Osteocyte (in vitro differentiated cells): ENCODE measurements around the gene DNM2. TPM values are rescaled to one million over a fixed set of nuclear protein-coding genes. Genes with fewer than 3 reads are reported as not detected.

ENCODE experiments used
- DNase-seq: peaks from one replicate; pipeline ENCODE4 v3.0.0; 2021; ENCODE audit warnings: mixed read lengths; ENCODE audit not compliant: unreplicated experiment; ENCODE audit errors: extremely low spot score
- H3K27ac Mint-ChIP-seq: one replicate; pipeline ENCODE4 v1.8.0; 2021; ENCODE audit warnings: mild to moderate bottlenecking, mixed read lengths; ENCODE audit not compliant: unreplicated experiment
- H3K27me3 Mint-ChIP-seq: one replicate; pipeline ENCODE4 v1.8.0; 2021; ENCODE audit warnings: mixed read lengths; ENCODE audit not compliant: unreplicated experiment
- H3K36me3 Mint-ChIP-seq: one replicate; pipeline ENCODE4 v1.8.0; 2021; ENCODE audit warnings: mixed read lengths; ENCODE audit not compliant: unreplicated experiment
- H3K4me1 Mint-ChIP-seq: one replicate; pipeline ENCODE4 v1.8.0; 2021; ENCODE audit warnings: mixed read lengths; ENCODE audit not compliant: unreplicated experiment
- H3K4me3 Mint-ChIP-seq: one replicate; pipeline ENCODE4 v1.8.0; 2021; ENCODE audit warnings: mild to moderate bottlenecking, moderate library complexity, mixed read lengths; ENCODE audit not compliant: unreplicated experiment
- H3K9me3 Mint-ChIP-seq: one replicate; pipeline ENCODE4 v1.8.0; 2021; ENCODE audit warnings: mixed read lengths; ENCODE audit not compliant: unreplicated experiment
- total RNA-seq: library from RNA; stranded (reverse); gene quantifications from 2 replicates; pipeline ENCODE4 v1.2.1, GENCODE V29; 2021
- TF ChIP-seq, protein P1 (sequence below): fragments of 200-600 bp; sonication (generic); IDR thresholded peaks from 2 replicates; pipeline ENCODE4 v1.5.0; 2021; ENCODE audit warnings: antibody characterized with exemption, mild to moderate bottlenecking, moderate library complexity

The DNM2 gene
- total RNA-seq, 1 donor from 2014 or later = 157 TPM

GRCh38 chr19:10784257-10784656 lies 66.4 kb downstream of the DNM2 start:
- peaks cover 49% of the 10 kb centered on the region for H3K36me3 Mint-ChIP-seq
- H3K27ac Mint-ChIP-seq = no peak overlapping the region
- no peaks in the 10 kb centered on the region for H3K27me3 Mint-ChIP-seq
- DNase-seq = no peak
- H3K4me1 Mint-ChIP-seq = no peaks in the 10 kb centered on the region
- H3K9me3 Mint-ChIP-seq = no peaks in the 10 kb centered on the region
- no peak overlapping the region for H3K4me3 Mint-ChIP-seq
- TF ChIP-seq, protein P1, sequence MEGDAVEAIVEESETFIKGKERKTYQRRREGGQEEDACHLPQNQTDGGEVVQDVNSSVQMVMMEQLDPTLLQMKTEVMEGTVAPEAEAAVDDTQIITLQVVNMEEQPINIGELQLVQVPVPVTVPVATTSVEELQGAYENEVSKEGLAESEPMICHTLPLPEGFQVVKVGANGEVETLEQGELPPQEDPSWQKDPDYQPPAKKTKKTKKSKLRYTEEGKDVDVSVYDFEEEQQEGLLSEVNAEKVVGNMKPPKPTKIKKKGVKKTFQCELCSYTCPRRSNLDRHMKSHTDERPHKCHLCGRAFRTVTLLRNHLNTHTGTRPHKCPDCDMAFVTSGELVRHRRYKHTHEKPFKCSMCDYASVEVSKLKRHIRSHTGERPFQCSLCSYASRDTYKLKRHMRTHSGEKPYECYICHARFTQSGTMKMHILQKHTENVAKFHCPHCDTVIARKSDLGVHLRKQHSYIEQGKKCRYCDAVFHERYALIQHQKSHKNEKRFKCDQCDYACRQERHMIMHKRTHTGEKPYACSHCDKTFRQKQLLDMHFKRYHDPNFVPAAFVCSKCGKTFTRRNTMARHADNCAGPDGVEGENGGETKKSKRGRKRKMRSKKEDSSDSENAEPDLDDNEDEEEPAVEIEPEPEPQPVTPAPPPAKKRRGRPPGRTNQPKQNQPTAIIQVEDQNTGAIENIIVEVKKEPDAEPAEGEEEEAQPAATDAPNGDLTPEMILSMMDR = no peak

DNA sequence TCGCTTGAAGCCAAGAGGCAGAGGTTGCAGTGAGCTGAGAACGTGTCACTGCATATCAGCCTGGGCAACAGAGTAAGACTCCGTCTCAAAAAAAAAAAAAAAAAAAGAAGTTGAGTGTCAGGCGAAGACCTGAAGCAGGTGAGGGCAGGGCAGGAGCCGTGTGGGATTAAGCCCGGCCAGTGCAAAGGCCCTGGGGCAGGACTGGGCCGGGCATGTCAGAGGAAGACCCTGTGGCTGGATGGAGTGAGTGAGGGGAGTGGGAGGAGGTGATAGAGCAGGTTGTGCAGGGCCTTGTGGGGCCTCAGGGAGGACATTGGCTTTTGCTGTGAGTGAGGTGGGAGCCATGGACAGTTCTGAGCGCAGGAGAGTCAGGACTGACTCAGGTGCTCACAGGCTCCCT lies 70.3 kb downstream of the DNM2 start:
- DNase-seq = no peak
- Mint-ChIP-seq H3K4me3 (no peak overlapping the region), H3K27ac (no peak overlapping the region), H3K9me3 (no peaks in the 10 kb centered on the region), H3K4me1 (no peaks in the 10 kb centered on the region), H3K27me3 (no peaks in the 10 kb centered on the region), H3K36me3 (peaks cover 38% of the 10 kb centered on the region)
- TF ChIP-seq, protein P1 = no peak

GRCh38 chr19:10789866-10790265 lies 72.0 kb downstream of the DNM2 start:
- no peaks in the 10 kb centered on the region for H3K9me3 Mint-ChIP-seq
- H3K27me3 Mint-ChIP-seq = no peaks in the 10 kb centered on the region
- TF ChIP-seq, protein P1 = no peak
- DNase-seq = no peak
- no peak overlapping the region for H3K27ac Mint-ChIP-seq
- peaks cover 32% of the 10 kb centered on the region for H3K36me3 Mint-ChIP-seq
- no peak overlapping the region for H3K4me3 Mint-ChIP-seq
- no peaks in the 10 kb centered on the region for H3K4me1 Mint-ChIP-seq

- Mint-ChIP-seq H3K4me3 (no peak overlapping the region), H3K9me3 (no peaks in the 10 kb centered on the region), H3K27me3 (no peaks in the 10 kb centered on the region), H3K4me1 (no peaks in the 10 kb centered on the region), H3K27ac (no peak overlapping the region), H3K36me3 (peaks cover 14% of the 10 kb centered on the region)
- no peak for DNase-seq
- TF ChIP-seq, protein P1 = no peak
Measured at GRCh38 chr19:10796653-10797052, 78.8 kb downstream of the DNM2 start.

GRCh38 chr19:10797078-10797477 lies 79.2 kb downstream of the DNM2 start:
- TF ChIP-seq, protein P1 = no peak
- DNase-seq = no peak
- no peaks in the 10 kb centered on the region for H3K27me3 Mint-ChIP-seq
- H3K9me3 Mint-ChIP-seq = no peaks in the 10 kb centered on the region
- H3K27ac Mint-ChIP-seq = no peak overlapping the region
- no peaks in the 10 kb centered on the region for H3K4me1 Mint-ChIP-seq
- H3K4me3 Mint-ChIP-seq = no peak overlapping the region
- H3K36me3 Mint-ChIP-seq = peaks cover 11% of the 10 kb centered on the region
